Measurements from ENCODE around the gene OIT3.

- TF ChIP-seq POLR2A (IDR thresholded peaks at IDR 0.05) = no peak
- TF ChIP-seq EP300 (IDR thresholded peaks at IDR 0.05; ENCODE audit: low read depth) = no peak
- TF ChIP-seq CTCF (IDR thresholded peaks at IDR 0.05) = no peak
These were observed 9.7 kb upstream of the OIT3 start for GRCh38 chr10:72883861-72884260.
